Suprapubic skin (tissue), 4 donors: ENCODE measurements around the gene SPG7. TPM values are rescaled to one million over a fixed set of nuclear protein-coding genes. Genes with fewer than 3 reads are reported as not detected.

Source experiments
- DNase-seq, 2 donors: peaks; one replicate each; pipeline ENCODE4 v3.0.0-alpha.2; 2019; ENCODE audit warnings: low spot score in 2 of 2
- H3K27ac ChIP-seq: fragments of 200-600 bp; sonication (generic); one replicate; pipeline ENCODE4 v1.5.1; 2019
- H3K27me3 ChIP-seq: fragments of 200-600 bp; sonication (generic); one replicate; pipeline ENCODE4 v1.5.1; 2019
- H3K36me3 ChIP-seq: fragments of 200-600 bp; sonication (generic); one replicate; pipeline ENCODE4 v1.5.1; 2019
- H3K4me1 ChIP-seq: fragments of 200-600 bp; sonication (generic); one replicate; pipeline ENCODE4 v1.5.1; 2019
- H3K4me3 ChIP-seq: fragments of 200-600 bp; sonication (generic); one replicate; pipeline ENCODE4 v1.5.1; 2019; ENCODE audit warnings: mild to moderate bottlenecking
- H3K9me3 ChIP-seq: fragments of 200-600 bp; sonication (generic); one replicate; pipeline ENCODE4 v1.5.1; 2019
- CTCF ChIP-seq, 2 donors: fragments of 200-600 bp in 1 of 2; fragments of 450-650 bp in 1 of 2; sonication (generic) in 1 of 2; IDR thresholded peaks; one replicate each; pipeline ENCODE4 v1.5.1; 2016 to 2019; ENCODE audit warnings: antibody characterized with exemption in 2 of 2, mild to moderate bottlenecking in 1 of 2, moderate library complexity in 1 of 2
- EP300 ChIP-seq: sonication (generic); formaldehyde crosslinking; IDR thresholded peaks from one replicate; pipeline ENCODE4 v1.6.1; 2017; ENCODE audit warnings: antibody characterized with exemption
- POLR2A ChIP-seq, 2 donors: fragments of 450-650 bp; IDR thresholded peaks; one replicate each; pipeline ENCODE4 v1.6.1; 2017; ENCODE audit warnings: antibody characterized with exemption in 2 of 2, mild to moderate bottlenecking in 2 of 2, moderate library complexity in 2 of 2
- POLR2AphosphoS5 ChIP-seq, 3 donors: sonication (generic); formaldehyde crosslinking; IDR thresholded peaks; one replicate each; pipeline ENCODE4 v1.6.1; 2017; ENCODE audit warnings: antibody characterized with exemption in 3 of 3
- WGBS: methylation state at CpG from one replicate; pipeline ENCODE4 v1.1.5; 2018; 5-methylcytosine and 5-hydroxymethylcytosine counted together
- total RNA-seq, 4 donors: library from RNA; depleted of rRNA; stranded (reverse); fragments of >200 nt; gene quantifications; one replicate each; pipeline ENCODE4 v1.1.0, GENCODE V29; 2016

The SPG7 gene
- total RNA-seq, 4 donors from 2014 or later, result 131 to 324 (median 144) TPM

- H3K4me3 ChIP-seq, result no peak overlapping the region
- DNase-seq, result no peak
- no peak overlapping the region for H3K27ac ChIP-seq
- 84% methylated on average over 35 of the region's 36 CpGs for WGBS
- H3K4me1 ChIP-seq, result no peaks in the 10 kb centered on the region
- TF ChIP-seq POLR2AphosphoS5 (IDR thresholded peaks at IDR 0.05), result no peak
- no peak for TF ChIP-seq POLR2A (IDR thresholded peaks at IDR 0.05)
- TF ChIP-seq EP300, result no peak
- no peak for TF ChIP-seq CTCF (IDR thresholded peaks at IDR 0.05)
- H3K27me3 ChIP-seq, result no peaks in the 10 kb centered on the region
- H3K36me3 ChIP-seq, result peaks cover 74% of the 10 kb centered on the region
- no peaks in the 10 kb centered on the region for H3K9me3 ChIP-seq
These were observed 28.8 kb downstream of the SPG7 start for GRCh38 chr16:89536886-89537548.

- no peak for TF ChIP-seq CTCF (IDR thresholded peaks at IDR 0.05)
- no peak for TF ChIP-seq EP300
- TF ChIP-seq POLR2AphosphoS5 (IDR thresholded peaks at IDR 0.05), result no peak
- TF ChIP-seq POLR2A (IDR thresholded peaks at IDR 0.05), result no peak
- Histone ChIP-seq H3K4me3 (no peak overlapping the region), H3K27me3 (no peaks in the 10 kb centered on the region), H3K4me1 (no peaks in the 10 kb centered on the region), H3K9me3 (no peaks in the 10 kb centered on the region), H3K27ac (no peak overlapping the region), H3K36me3 (peaks cover 70% of the 10 kb centered on the region)
- 100% methylated on average over 2 of the region's 7 CpGs for WGBS
- no peak for DNase-seq
These were observed 29.3 kb downstream of the SPG7 start for GRCh38 chr16:89537549-89537925.

- peaks cover 63% of the 10 kb centered on the region for H3K36me3 ChIP-seq
- no peaks in the 10 kb centered on the region for H3K9me3 ChIP-seq
- no peaks in the 10 kb centered on the region for H3K4me1 ChIP-seq
- no peak overlapping the region for H3K27ac ChIP-seq
- 95% methylated on average over 9 of the region's 12 CpGs for WGBS
- no peak overlapping the region for H3K4me3 ChIP-seq
- no peaks in the 10 kb centered on the region for H3K27me3 ChIP-seq
- TF ChIP-seq EP300, result no peak
- TF ChIP-seq POLR2A (IDR thresholded peaks at IDR 0.05), result no peak
- TF ChIP-seq POLR2AphosphoS5 (IDR thresholded peaks at IDR 0.05), result no peak
- TF ChIP-seq CTCF (IDR thresholded peaks at IDR 0.05), result no peak
- DNase-seq, result no peak
These were observed 30.1 kb downstream of the SPG7 start for GRCh38 chr16:89538286-89538685.

- H3K4me1 ChIP-seq, result no peaks in the 10 kb centered on the region
- no peaks in the 10 kb centered on the region for H3K9me3 ChIP-seq
- no peak for DNase-seq
- H3K27me3 ChIP-seq, result no peaks in the 10 kb centered on the region
- 79% methylated on average over 12 of the region's 13 CpGs for WGBS
- TF ChIP-seq POLR2AphosphoS5 (IDR thresholded peaks at IDR 0.05) (no peak), EP300 (no peak), CTCF (IDR thresholded peaks at IDR 0.05) (no peak), POLR2A (IDR thresholded peaks at IDR 0.05) (no peak)
- H3K4me3 ChIP-seq, result no peak overlapping the region
- no peak overlapping the region for H3K27ac ChIP-seq
- peaks cover 54% of the 10 kb centered on the region for H3K36me3 ChIP-seq
These were observed 32.4 kb downstream of the SPG7 start for GRCh38 chr16:89540557-89540956.

GRCh38 chr16:89541792-89542191, 33.6 kb downstream of the SPG7 start:
- Histone ChIP-seq H3K27ac (no peak overlapping the region), H3K9me3 (no peaks in the 10 kb centered on the region), H3K4me1 (no peaks in the 10 kb centered on the region), H3K27me3 (no peaks in the 10 kb centered on the region), H3K36me3 (peaks cover 60% of the 10 kb centered on the region), H3K4me3 (no peak overlapping the region)
- WGBS, result 98% methylated on average over 7 of the region's 21 CpGs
- DNase-seq, result no peak
- TF ChIP-seq POLR2A (IDR thresholded peaks at IDR 0.05), result no peak
- TF ChIP-seq CTCF (IDR thresholded peaks at IDR 0.05), result no peak
- no peak for TF ChIP-seq EP300
- TF ChIP-seq POLR2AphosphoS5 (IDR thresholded peaks at IDR 0.05), result no peak
